ENCODE data around the gene MISP.
A peak's percentile ranks its signal among the peaks of the same experiment; 100 is the strongest.

The MISP gene

DNA sequence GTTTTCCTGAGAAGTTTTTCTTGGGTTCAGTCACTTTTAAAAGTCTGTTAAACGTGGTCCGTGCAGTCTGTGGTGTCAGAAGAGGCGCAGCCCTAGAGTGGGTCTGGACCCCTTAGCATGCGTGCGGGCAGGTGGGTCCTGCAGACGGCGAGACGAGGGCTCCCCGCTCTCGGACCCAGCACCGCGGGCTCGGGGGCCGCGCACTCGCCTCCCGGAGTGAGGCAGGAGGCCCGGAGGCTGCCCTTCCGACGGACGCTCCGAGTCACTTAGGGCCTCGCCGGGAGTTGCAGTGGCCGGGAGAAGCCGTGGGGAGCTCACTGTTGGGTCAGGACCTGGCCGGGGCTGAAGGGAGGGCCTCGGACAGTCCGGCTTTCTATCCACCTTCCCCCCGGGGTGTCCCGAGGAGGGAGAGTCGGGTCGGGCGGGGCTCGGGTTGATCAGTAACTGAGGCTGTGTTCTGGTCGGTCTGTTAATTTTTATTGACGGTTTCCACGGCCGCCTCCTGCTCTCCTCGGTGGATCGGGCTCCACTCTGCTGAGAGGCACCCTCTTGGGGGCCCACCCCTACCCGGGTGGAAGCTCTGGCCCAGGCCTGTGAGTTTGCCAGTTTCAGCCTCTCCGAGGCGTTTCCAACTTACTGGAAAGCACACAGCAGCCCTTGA lies 47.6 kb downstream of the MISP start:
- DNase-seq: peak; percentile 22

DNA sequence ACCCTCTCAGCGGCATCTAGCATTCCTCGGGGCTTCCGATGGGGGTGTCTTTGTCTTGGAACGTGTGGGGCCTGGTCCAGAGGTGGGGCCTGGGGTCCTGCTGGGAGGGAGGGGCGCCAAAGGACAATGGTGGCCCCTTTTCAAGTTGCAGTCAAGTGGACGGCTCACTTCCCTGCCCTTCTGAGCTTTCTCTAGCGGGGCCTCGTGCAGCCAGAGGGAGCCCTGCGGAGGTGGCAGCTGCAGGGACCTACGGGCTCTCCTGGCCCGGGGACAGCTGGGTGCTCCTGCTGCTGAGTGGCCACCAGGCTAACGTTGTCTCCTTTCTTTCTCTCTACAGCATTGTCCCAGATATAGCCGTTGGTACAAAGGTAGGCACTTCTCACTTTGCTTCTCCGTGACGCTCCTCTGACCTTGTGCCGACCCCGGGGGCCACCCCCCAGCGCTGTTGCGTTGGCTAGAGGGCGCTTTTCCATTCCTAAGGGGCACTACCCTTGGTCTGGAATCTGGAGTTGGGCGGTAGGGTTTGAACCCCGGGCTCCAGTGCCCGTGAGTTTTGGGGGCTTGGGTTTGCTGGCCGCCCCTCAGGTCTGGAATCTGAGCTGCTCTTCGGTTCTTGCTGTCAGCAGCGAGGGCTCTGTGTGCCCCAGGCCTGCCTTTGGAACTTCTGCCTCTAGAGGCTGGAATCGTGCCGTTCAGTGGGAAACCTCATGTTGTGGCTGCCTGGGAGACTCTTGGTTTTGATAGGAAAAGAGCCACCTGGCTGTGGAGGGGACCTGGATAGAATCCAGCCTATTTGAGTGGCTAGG lies 48.4 kb downstream of the MISP start:
- DNase-seq: peak; percentile 29

DNA sequence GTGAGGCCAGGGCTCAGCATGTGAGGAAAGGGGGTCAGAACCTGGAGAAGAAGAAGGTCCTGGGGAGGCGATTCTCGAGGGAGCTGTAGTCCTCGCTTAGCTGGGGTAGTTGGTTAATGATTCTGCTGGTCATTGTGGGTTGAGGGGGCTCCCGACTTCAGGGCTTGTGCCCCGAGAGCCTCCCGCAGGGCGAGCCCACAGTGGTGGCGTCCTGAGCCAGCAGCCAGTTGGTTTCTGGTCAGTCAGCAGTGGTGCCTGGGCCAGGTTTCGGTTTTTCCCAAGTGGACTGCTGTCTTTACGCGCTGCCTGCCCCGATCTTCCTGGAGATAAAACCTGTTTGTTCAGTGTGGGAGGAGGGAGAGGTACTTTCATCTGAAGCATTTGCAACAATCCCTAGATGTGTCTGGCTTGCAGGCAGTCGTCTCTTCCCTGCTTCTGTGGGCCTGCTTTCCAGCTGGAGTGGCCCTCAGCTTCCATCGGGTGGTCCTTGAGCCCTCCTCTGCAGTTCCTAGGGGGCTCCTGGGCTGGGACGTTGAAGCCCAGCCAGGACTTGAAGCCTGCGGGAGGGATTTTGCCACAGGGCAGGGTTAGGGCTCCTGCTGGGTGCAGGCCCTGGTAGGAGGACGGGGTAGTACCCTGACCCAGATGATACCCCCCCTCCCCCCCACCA lies 49.6 kb downstream of the MISP start:
- no peak for DNase-seq

- peak; percentile 41 for DNase-seq
These were observed 50.3 kb downstream of the MISP start for GRCh38 chr19:801030-801860.

DNA sequence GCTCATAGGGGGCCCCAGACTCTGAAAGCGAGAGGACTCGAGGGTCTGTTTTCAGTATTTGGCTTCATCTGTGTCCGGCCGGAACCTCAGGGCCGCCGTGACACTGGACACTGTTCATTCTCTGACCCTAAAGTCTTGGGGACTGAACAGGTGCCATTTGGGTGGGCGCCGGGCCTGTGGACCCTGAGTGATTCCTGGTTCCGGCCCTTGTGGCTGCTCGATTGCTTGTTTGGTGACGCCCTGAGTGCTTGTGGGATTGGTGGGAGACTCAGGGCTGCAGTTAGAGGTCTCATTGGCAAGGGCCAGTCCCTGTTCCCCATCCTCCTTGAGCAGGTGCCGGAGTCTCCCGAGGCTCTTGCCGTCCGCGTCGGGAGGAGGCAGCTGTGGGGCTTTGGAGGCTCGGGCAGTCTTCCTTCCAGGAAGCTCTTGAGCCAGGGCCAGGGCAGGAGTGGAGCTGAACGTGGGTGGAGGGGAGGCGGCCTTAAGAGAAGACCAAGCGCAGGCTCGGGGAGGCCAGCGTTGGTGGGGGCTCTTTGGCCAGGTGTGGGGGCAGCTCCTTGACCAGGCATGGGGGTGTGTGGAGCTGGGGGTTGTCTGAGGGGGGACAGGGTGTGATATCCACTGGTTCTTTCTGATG lies 51.1 kb downstream of the MISP start:
- no peak for DNase-seq

DNA sequence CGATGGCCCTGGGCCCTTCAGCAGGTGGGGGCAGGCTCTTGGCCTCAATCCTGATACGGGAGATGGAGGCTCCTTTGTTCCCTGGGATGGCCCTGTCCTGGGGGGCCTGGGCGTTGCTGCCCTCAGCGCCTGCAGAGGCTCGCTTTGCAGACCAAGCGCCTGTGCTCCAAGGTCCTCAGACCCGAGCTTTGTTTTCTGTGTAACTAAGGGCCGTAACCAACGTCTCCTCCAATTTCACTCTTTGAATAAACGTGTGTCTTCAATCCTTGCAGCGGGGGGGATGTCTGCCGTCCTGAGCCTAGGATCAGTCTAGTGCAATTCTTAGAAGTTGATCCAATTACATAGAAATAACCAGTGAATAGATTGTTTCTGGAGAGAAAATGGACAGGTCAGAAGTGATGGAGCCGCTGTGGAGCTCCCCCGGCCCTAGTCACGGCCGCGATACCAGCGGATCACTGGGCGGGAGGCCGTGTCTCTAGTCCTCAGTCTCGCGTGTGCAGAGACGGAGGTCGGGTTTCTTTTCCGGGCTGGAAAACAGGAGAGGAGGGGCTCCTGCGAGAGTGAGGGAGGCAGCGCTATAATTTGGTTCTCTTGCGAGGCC lies 51.7 kb downstream of the MISP start:
- DNase-seq: no peak

GRCh38 chr19:803099-803561 lies 52.2 kb downstream of the MISP start:
- no peak for DNase-seq

DNA sequence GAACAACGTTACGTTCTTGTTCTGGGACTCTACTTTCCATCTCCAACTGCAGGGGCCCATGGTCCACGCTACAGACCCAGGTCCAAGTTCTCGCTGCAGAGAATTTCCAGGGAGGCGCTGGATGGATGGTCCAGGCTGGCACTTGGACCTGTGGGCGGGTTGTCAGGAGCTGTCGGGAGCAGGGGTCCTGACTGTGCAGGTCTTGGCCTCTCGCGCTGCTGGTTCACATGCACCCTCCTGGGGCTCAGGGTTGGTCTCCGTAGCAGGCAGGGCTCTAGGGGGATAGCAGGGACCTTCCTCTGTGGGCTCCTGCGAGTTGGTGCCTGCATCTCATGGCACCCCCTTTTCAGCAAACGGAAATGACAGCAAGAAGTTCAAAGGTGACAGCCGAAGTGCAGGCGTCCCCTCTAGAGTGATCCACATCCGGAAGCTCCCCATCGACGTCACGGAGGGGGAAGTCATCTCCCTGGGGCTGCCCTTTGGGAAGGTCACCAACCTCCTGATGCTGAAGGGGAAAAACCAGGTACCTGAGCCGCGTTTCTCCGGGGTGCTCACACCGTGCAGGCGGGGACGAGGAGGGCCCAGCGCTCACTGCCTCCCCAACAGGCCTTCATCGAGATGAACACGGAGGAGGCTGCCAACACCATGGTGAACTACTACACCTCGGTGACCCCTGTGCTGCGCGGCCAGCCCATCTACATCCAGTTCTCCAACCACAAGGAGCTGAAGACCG lies 52.9 kb downstream of the MISP start:
- DNase-seq: no peak

DNA sequence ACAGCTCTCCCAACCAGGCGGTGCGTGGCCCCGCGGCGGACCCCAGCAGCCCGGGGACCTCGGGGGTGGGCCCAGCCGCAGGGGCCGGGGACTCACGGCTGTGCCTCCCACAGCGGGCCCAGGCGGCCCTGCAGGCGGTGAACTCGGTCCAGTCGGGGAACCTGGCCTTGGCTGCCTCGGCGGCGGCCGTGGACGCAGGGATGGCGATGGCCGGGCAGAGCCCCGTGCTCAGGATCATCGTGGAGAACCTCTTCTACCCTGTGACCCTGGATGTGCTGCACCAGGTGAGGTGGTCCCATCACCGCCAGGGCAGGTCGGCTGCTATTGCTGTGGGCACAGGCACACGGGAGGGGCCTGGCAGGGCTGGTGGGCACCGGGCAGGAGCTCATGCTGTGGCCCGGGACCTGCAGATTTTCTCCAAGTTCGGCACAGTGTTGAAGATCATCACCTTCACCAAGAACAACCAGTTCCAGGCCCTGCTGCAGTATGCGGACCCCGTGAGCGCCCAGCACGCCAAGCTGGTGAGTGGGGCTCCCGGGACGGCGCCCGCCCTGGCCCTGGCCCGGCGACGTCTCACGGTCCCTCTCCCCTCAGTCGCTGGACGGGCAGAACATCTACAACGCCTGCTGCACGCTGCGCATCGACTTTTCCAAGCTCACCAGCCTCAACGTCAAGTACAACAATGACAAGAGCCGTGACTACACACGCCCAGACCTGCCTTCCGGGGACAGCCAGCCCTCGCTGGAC lies 53.7 kb downstream of the MISP start:
- DNase-seq: no peak

- no peak for DNase-seq
These were observed 54.2 kb downstream of the MISP start for GRCh38 chr19:805166-805551.

GRCh38 chr19:805600-806550 lies 55.0 kb downstream of the MISP start:
- DNase-seq: no peak

DNA sequence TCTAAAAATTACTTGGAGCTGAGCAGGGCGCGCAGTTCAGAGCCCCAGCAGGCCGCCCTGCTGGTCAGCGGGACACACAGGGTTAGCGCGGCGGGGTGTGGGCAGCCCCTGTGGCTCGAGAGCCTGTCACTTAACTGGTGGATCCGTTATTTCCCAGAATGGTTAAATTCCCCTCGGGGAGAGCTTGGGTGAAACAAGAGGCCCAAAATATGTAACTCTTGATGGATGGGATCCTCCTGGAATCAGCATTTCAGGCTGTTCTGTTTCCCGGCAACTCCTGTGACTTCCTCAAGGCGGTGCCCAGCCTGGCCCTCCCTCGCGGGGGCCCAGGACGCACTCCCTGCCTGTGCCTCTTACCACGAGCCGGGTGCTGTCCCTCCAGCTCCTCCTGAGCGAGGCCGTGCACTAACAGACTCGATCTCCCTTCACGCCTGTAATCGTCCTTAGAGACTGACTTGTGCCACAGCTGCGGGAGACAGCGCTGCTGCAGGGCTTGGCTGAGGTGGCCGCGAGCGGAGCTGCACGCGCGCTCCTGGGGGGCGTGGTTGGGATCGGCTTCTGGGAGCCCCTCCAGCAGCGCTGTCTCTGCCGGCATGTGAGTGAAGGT lies 56.0 kb downstream of the MISP start:
- DNase-seq: no peak

- no peak for DNase-seq
These were observed 56.9 kb downstream of the MISP start for GRCh38 chr19:807627-808422.

DNA sequence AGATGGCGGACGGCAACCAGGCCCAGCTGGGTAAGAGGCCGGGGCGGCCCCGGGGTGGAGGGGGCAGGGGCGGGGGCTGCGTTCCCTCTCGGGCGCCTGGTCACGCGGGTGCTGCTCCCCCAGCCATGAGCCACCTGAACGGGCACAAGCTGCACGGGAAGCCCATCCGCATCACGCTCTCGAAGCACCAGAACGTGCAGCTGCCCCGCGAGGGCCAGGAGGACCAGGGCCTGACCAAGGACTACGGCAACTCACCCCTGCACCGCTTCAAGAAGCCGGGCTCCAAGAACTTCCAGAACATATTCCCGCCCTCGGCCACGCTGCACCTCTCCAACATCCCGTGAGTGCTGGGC lies 57.5 kb downstream of the MISP start:
- no peak for DNase-seq

DNA sequence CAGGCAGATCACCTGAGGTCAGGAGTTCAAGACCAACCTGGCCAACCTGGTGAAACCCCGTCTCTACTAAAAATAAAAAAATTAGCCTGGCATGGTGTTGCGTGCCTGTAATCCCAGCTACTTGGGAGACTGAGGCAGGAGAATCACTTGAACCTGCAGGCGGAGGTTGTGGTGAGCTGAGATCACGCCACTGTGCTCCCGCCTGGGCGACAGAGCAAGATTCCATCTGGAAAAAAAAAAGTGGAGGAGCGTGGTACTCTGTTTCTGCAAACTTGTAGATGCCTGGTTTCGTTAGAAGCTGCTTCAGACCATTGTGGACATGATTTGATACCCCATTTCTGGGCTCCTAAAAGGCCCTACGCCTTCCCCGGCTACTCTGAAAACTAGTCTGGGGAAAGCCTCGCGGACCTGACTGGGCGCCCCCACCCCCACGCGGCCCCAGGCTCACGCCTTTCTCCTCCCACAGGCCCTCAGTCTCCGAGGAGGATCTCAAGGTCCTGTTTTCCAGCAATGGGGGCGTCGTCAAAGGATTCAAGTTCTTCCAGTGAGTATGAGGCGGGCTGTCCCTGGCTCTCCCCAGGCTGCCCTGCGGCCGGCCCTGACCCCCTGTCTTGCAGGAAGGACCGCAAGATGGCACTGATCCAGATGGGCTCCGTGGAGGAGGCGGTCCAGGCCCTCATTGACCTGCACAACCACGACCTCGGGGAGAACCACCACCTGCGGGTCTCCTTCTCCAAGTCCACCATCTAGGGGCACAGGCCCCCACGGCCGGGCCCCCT lies 59.4 kb downstream of the MISP start:
- DNase-seq: no peak

- no peak for DNase-seq
These were observed 60.1 kb downstream of the MISP start for GRCh38 chr19:810883-811489.

- DNase-seq: no peak
These were observed 60.7 kb downstream of the MISP start for GRCh38 chr19:811506-812048.
